AG04449 (cell line): ENCODE results near the gene ZNF594.
"Not testable (repeated sequence)": the region's sequence is repeated elsewhere in the genome, so short reads cannot be mapped to it uniquely, and the experiment has no call there.

Source experiments
- CTCF ChIA-PET: fragments of 350-600 bp; formaldehyde crosslinking; extraction: SDS; loops from one replicate; lab custom pipeline; 2021; ENCODE audit warnings: antibody characterized with exemption; lab: Yijun Ruan, JAX
- POLR2A ChIA-PET: fragments of 400-600, 350-600 bp; formaldehyde crosslinking; extraction: SDS; loops from one replicate; lab custom pipeline; 2020; ENCODE audit warnings: antibody characterized with exemption, inconsistent platforms; lab: Yijun Ruan, JAX
- DNase-seq: peaks from one replicate; pipeline ENCODE4 v3.0.0-alpha.2; 2010; ENCODE audit warnings: low read depth, low spot score
- H3K4me3 ChIP-seq: 2 replicates; pipeline ENCODE4 v1.5.1; 2011; ENCODE audit warnings: low read depth, mild to moderate bottlenecking, control low read depth, low read length
- TF ChIP-seq, protein P1 (sequence below): IDR thresholded peaks from one replicate; pipeline ENCODE4 v1.5.1; 2011; ENCODE audit warnings: mild to moderate bottlenecking, moderate library complexity, low read length, control low read depth, inconsistent platforms; ENCODE audit not compliant: insufficient read depth; ENCODE audit errors: missing control alignments

ZNF594 gene

DNA sequence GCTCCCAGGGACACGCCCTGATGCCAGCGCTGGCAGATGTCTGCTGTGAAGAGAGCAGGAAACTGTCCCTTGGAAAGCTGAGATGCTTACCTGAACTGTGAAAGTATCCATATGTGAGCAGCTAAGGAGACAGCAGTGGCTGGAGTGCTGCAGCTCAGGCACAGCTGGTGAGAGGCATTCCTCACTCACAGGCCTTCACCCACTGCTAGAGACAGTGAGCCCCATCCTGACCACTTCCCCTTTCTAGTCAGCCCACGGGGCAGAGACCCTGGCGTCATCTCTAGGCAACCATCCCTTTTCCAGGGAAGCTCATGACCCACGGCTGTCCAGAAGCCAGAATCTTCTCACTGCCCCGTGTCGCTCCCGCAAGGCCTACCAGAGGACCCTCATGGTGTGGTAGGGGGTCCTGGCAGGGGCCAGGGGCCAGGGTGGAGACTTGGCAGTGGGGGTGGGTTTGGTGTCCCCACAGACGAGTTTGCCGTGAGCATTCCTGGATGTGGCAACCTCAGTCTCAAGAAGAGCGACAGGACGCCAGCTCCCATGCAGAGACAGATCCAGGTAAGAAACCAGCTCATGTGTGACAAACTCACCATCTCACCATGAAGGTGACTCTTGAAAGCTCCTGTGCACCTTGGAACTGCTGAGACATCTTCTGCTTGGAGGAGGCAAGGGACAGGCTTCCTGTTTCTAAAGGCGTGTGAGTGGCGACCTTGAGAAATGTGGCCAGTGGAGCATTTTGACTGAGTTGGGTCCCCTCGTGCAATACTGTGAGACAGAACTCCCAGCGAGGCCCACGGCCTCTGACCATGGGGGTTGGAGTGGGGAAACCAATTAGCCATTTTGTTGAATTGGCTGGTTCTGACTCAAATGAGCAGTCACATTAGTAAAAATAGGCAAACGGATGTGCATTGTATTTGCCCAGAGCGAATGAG, 43.2 kb upstream of the ZNF594 start, which contains the start of gene SCIMP:
Gene SCIMP, minus strand, starts transcription at position 216 of the 932 bp plus-strand sequence. Its CDS starts 105 bp downstream, at position 111.
- CTCF ChIA-PET = no interaction called here
- DNase-seq = no peak
- no peak within 1 kb of the TSS for H3K4me3 ChIP-seq
- TF ChIP-seq, protein P1, sequence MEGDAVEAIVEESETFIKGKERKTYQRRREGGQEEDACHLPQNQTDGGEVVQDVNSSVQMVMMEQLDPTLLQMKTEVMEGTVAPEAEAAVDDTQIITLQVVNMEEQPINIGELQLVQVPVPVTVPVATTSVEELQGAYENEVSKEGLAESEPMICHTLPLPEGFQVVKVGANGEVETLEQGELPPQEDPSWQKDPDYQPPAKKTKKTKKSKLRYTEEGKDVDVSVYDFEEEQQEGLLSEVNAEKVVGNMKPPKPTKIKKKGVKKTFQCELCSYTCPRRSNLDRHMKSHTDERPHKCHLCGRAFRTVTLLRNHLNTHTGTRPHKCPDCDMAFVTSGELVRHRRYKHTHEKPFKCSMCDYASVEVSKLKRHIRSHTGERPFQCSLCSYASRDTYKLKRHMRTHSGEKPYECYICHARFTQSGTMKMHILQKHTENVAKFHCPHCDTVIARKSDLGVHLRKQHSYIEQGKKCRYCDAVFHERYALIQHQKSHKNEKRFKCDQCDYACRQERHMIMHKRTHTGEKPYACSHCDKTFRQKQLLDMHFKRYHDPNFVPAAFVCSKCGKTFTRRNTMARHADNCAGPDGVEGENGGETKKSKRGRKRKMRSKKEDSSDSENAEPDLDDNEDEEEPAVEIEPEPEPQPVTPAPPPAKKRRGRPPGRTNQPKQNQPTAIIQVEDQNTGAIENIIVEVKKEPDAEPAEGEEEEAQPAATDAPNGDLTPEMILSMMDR = no peak
- POLR2A ChIA-PET = interaction anchor here (0.6 kb wide), 1 partner anchor 48 kb away, joined by 3 read pairs; no protein-coding TSS in a partner anchor

DNA sequence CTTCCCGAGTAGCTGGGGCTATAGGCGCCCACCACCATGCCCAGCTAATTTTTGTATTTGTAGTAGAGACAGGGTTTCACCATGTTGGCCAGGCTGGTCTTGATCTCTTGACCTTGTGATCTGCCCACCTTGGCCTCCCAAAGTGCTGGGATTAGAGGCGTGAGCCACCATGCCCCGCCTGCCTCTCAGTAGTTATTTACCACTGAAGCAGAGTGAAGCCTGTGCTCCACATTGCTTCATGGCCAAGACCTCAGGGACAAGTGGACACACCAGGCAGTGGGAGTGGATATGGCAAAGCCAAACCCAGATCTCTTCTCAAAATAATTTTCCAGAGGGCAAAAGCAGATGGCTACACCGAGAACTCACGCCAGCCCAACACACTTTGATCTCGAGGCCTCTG, 41.8 kb upstream of the ZNF594 start:
- CTCF ChIA-PET, H3K4me3 ChIP-seq, DNase-seq, POLR2A ChIA-PET: not testable (repeated sequence)

DNA sequence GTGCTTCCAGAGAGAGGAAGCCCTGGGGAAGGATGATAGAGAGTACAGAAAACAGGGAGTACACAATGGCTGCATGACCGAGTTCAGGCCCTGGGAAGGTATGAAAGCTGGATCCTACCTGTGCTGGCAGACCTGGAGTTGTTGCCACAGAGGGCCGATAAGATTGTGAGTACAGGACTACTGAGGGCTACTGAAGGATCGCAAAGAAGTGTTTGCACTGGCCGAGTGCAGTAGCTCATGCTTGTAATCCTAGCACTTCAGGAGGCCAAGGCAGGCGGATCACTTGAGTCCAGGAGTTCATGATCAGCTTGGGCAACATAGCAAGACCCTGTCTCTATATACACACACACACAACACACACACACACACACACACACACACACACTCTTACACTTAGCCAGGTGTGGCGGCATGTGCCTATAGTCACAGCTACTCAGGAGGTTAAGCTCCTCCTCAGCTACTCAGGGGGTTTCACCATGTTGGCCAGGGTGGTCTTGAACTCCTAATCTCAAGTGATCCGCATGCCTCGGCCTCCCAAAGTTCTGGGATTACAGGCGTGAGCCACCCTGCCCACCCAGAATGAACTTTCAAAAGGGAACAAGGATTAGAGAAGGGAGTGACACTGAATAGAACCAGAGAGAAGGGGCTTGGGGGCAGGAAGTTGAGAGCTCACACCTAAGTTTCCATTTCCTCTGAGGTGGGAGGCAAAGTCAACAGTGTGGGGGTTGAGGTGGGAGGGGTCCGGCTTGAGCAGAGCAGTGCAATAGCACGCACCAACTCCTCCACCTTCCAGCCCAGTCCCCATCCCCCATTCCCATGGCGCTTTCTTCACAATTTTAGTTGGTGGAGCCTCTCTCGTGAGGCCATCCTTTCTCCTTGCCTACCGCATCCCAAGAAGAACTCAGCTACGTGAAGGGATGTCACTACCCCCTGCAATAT, 35.5 kb upstream of the ZNF594 start:
- ChIA-PET CTCF (interaction anchor here (0.8 to 5.9 kb wide), 2 partner anchors 8 to 10 kb away, joined by 3 to 37 read pairs; no protein-coding TSS in a partner anchor), POLR2A (no interaction called here)
- TF ChIP-seq, protein P1 = no peak
- no peak overlapping the region for H3K4me3 ChIP-seq
- DNase-seq = no peak

DNA sequence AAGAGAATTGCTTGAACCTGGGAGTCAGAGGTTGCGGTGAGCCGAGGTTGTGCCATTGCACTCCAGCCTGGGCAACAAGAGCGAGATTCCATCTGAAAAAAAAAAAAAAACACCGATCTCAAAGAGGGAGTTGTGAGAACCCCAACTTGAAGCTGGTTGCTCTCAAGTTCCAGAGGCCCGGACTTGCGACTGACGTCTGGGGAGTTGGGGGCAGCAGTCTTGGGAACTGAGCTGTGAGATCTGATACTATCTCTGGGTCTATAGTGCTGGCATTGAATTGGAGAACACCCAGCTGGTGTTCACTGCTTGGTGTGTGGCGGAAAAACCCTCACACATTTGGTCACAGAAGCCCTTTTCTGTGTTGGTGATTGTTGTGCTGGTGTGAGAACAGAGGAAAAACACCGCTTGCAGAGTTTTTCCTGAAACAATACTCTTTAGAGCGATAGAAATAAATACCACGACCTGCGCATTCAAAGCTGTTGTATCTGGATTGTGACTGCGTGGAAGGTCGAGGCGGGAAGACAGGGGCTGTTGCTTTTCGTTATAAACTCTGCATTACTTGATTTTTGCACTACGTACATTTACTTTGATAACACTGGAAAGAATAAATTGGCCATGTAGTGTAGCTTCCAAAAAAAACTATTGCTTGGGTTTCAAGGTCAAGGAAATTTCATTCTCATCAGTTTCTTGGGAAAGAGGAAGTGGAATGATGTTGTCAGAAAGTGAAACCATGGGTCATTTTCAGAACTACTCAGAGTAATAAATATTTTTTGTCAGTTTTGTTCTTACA, 34.2 kb upstream of the ZNF594 start:
- CTCF ChIA-PET = interaction anchor here (0.6 to 5.9 kb wide), 3 partner anchors 10 to 24 kb away, joined by 3 to 37 read pairs (median 4); no protein-coding TSS in a partner anchor
- POLR2A ChIA-PET = no interaction called here
- no peak overlapping the region for H3K4me3 ChIP-seq
- no peak for DNase-seq
- TF ChIP-seq, protein P1 = no peak

DNA sequence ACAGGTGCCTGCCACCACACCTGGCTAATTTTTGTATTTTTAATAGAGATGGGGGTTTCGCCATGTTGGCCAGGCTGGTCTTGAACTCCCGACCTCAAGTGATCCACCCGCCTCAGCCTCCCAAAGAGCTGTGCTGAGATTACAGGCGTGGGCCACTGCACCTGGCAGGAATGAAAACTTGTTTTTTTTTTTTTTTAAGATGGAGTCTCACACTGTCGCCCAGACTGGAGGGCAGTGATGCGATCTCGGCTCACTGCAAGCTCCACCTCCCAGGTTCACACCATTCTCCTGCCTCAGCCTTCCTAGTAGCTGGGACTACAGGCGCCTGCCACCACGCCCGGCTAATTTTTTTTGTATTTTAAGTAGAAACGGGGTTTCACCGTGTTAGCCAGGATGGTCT, 30.2 kb upstream of the ZNF594 start:
- DNase-seq, POLR2A ChIA-PET, H3K4me3 ChIP-seq, CTCF ChIA-PET: not testable (repeated sequence)

DNA sequence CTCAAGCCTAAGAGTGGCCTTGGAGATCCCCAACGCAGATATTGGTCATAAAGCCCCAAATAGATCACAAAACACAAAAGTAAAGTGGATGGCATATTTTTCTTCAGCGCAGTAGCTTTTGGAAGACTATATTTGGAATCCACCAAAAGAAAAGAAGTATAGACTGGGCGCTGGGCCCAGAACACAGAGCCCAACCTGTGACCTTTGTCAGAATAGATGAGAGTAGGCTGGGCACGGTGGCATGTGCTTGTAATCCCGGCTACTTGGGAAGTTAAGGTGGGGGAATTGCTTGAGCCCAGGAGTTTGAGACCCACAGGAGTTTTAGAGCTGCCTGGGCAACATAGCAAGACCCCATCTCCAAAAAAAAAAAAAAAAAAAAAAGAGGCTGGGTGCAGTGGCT, 28.4 kb upstream of the ZNF594 start:
- ChIA-PET POLR2A (interaction anchor here (0.5 kb wide), 1 partner anchor 158 kb away, joined by 3 read pairs; no protein-coding TSS in a partner anchor), CTCF (interaction anchor here (0.6 to 1.4 kb wide), 3 partner anchors 8 to 28 kb away, joined by 3 to 4 read pairs (median 3); no protein-coding TSS in a partner anchor)
- TF ChIP-seq, protein P1 = no peak
- no peak overlapping the region for H3K4me3 ChIP-seq
- DNase-seq = no peak
